GM23338 (cell line): ENCODE data around the gene PHLDB2. TPM values are rescaled to one million over a fixed set of nuclear protein-coding genes. Genes with fewer than 3 reads are reported as not detected.
A peak's percentile ranks its signal among the peaks of the same experiment; 100 is the strongest.

Experiments
- ATAC-seq: fragments of 200-7000 bp; cut with Tn5 transposase; 3 replicates; pipeline ENCODE4 v1.9.1; 2020
- DNase-seq: peaks from one replicate; pipeline ENCODE4 v3.0.0-alpha.2; 2015; ENCODE audit warnings: low spot score
- H2AFZ ChIP-seq: fragments of 200-600 bp; sonication (generic); 2 replicates; pipeline ENCODE4 v1.8.0; 2016; ENCODE audit warnings: antibody characterized with exemption, mild to moderate bottlenecking, moderate library complexity
- H3F3A ChIP-seq: fragments of 200-600 bp; sonication (generic); replicated peaks from 2 replicates; pipeline ENCODE4 v1.8.0; 2017; ENCODE audit warnings: antibody characterized with exemption, mixed run types, low read depth
- H3K27ac ChIP-seq: fragments of 200-600 bp; sonication (generic); 2 replicates; pipeline ENCODE4 v1.6.1; 2016; ENCODE audit warnings: low read depth
- H3K27me3 ChIP-seq: fragments of 200-600 bp; sonication (generic); 2 replicates; pipeline ENCODE4 v1.8.0; 2016; ENCODE audit warnings: mild to moderate bottlenecking, mixed run types, moderate library complexity; ENCODE audit not compliant: insufficient read depth
- H3K36me3 ChIP-seq: fragments of 200-600 bp; sonication (generic); 2 replicates; pipeline ENCODE4 v1.8.0; 2016; ENCODE audit warnings: mild to moderate bottlenecking; ENCODE audit not compliant: insufficient read depth
- H3K4me1 ChIP-seq: fragments of 200-600 bp; sonication (generic); 2 replicates; pipeline ENCODE4 v1.8.0; 2016; ENCODE audit warnings: mild to moderate bottlenecking, moderate library complexity; ENCODE audit not compliant: insufficient read depth
- H3K4me2 ChIP-seq: fragments of 200-600 bp; sonication (generic); 2 replicates; pipeline ENCODE4 v1.7.1; 2017; ENCODE audit warnings: mixed run types
- H3K4me3 ChIP-seq: fragments of 200-600 bp; sonication (generic); 2 replicates; pipeline ENCODE4 v1.6.1; 2016; ENCODE audit warnings: mixed run types
- H3K79me2 ChIP-seq: fragments of 200-600 bp; sonication (generic); replicated peaks from 2 replicates; pipeline ENCODE4 v1.8.0; 2017; ENCODE audit warnings: mild to moderate bottlenecking; ENCODE audit not compliant: insufficient read depth
- H3K9me2 ChIP-seq: fragments of 200-600 bp; sonication (generic); 2 replicates; pipeline ENCODE4 v1.8.0; 2017; ENCODE audit not compliant: insufficient read depth
- H4K20me1 ChIP-seq: fragments of 200-600 bp; sonication (generic); replicated peaks from 2 replicates; pipeline ENCODE4 v1.8.0; 2017; ENCODE audit warnings: mild to moderate bottlenecking; ENCODE audit not compliant: insufficient read depth
- H3K27ac Mint-ChIP-seq: 2 replicates; pipeline ENCODE4 v1.8.0; 2020; ENCODE audit warnings: inconsistent platforms, mild to moderate bottlenecking, moderate library complexity, mixed read lengths
- H3K27me3 Mint-ChIP-seq: 3 replicates; pipeline ENCODE4 v1.8.0; 2022; ENCODE audit warnings: low read depth, mild to moderate bottlenecking, moderate library complexity, mixed read lengths, inconsistent platforms; ENCODE audit not compliant: insufficient read depth, poor library complexity
- H3K36me3 Mint-ChIP-seq: 3 replicates; pipeline ENCODE4 v1.8.0; 2021; ENCODE audit warnings: low read depth, mild to moderate bottlenecking, inconsistent platforms, moderate library complexity, mixed read lengths
- H3K4me1 Mint-ChIP-seq: 3 replicates; pipeline ENCODE4 v1.8.0; 2020; ENCODE audit warnings: mild to moderate bottlenecking, inconsistent platforms, mixed read lengths
- H3K4me3 Mint-ChIP-seq: 3 replicates; pipeline ENCODE4 v1.8.0; 2021; ENCODE audit warnings: moderate library complexity, mild to moderate bottlenecking, inconsistent platforms, mixed read lengths
- H3K9me3 Mint-ChIP-seq: 3 replicates; pipeline ENCODE4 v1.8.0; 2020; ENCODE audit warnings: moderate library complexity, mild to moderate bottlenecking, inconsistent platforms, mixed read lengths
- CREB1 ChIP-seq: fragments of 250-450 bp; sonication (Bioruptor Pico); IDR thresholded peaks from 2 replicates; pipeline ENCODE4 v1.5.0; 2020; ENCODE audit warnings: low read depth, mild to moderate bottlenecking, moderate library complexity
- ETS1 ChIP-seq: IDR thresholded peaks from 2 replicates; pipeline ENCODE4 v1.6.1; 2016; ENCODE audit warnings: antibody characterized with exemption
- EZH2 ChIP-seq: fragments of 200-600 bp; sonication (generic); IDR thresholded peaks from one replicate; pipeline ENCODE4 v1.8.0; 2017; ENCODE audit warnings: antibody characterized with exemption, mild to moderate bottlenecking, low read depth; ENCODE audit not compliant: unreplicated experiment
- NANOG ChIP-seq: IDR thresholded peaks from 2 replicates; pipeline ENCODE4 v1.6.1; 2016; ENCODE audit warnings: antibody characterized with exemption, borderline replicate concordance
- POLR2AphosphoS5 ChIP-seq: IDR thresholded peaks from 2 replicates; pipeline ENCODE4 v1.6.1; 2016; ENCODE audit warnings: antibody characterized with exemption, low read depth
- REST ChIP-seq: IDR thresholded peaks from one replicate; pipeline ENCODE4 v1.6.1; 2018; ENCODE audit warnings: antibody characterized with exemption; ENCODE audit not compliant: unreplicated experiment
- ZNF114 ChIP-seq: fragments of 250-450 bp; sonication (Bioruptor Pico); IDR thresholded peaks from 2 replicates; pipeline ENCODE4 v1.5.0; 2020; ENCODE audit warnings: mild to moderate bottlenecking, moderate library complexity
- ZNF331 ChIP-seq: fragments of 250-450 bp; sonication (Bioruptor Pico); IDR thresholded peaks from 2 replicates; pipeline ENCODE4 v1.5.0; 2020; ENCODE audit warnings: low read depth, mild to moderate bottlenecking, moderate library complexity
- ZNF462 ChIP-seq: fragments of 250-450 bp; sonication (Bioruptor Pico); IDR thresholded peaks from 2 replicates; pipeline ENCODE4 v1.5.0; 2020; ENCODE audit warnings: mild to moderate bottlenecking, moderate library complexity
- polyA plus RNA-seq: library from polyadenylated mRNA; unstranded; fragments of >200 nt; fragmentation: Nextera tagmentation; extraction: Ambion mirVana; gene quantifications from 2 replicates; pipeline ENCODE4 v1.2.1, GENCODE V29; 2016
- total RNA-seq: library from RNA; depleted of rRNA; stranded (reverse); fragments of >200 nt; shearing (Covaris generic); gene quantifications from 2 replicates; pipeline ENCODE4 v1.2.3, GENCODE V29; 2014

PHLDB2 gene
- total and polyA plus RNA-seq, 2 experiments from 2014 or later = 19.5 to 33.7 TPM

GRCh38 chr3:111857474-111857873, 1.6 kb upstream of the PHLDB2 start (continued):
- TF ChIP-seq ETS1 (no peak), ZNF114 (CRISPR knock-in tag) (no peak), ZNF462 (CRISPR knock-in tag) (no peak)

DNA sequence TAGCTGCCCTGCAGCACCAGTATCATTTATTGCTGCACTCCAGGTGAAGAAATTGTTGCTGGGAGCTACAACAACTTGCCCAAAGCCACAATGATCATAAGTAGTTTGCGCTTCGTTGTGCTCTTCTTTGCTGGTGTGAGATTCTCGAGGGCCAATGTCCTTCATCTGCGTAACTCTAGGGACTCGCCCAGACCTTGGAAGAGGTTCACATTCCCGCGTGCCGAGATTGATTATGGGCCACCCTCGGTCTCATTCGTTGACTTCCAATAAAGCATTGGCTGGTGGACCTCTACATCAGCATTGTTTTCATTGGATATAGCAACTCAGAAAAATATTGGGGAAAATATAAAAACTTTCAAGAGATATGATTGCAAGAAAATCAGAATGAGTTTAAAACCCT, 423 bp upstream of the PHLDB2 start:
- H3K27me3 ChIP-seq = peaks cover 33% of the 10 kb centered on the region
- peak overlapping the region; percentile 65 for H3K4me2 ChIP-seq
- no peaks in the 10 kb centered on the region for H3K36me3 ChIP-seq
- H3K36me3 Mint-ChIP-seq = no peaks in the 10 kb centered on the region
- ATAC-seq = no peak
- H3K27me3 Mint-ChIP-seq = peaks cover 18% of the 10 kb centered on the region
- DNase-seq = peak; percentile 33
- H3K9me3 Mint-ChIP-seq = no peaks in the 10 kb centered on the region
- peaks cover 24% of the 10 kb centered on the region for H3K79me2 ChIP-seq
- no peak overlapping the region for H2AFZ ChIP-seq
- H3K27ac ChIP-seq = no peak overlapping the region
- H3K4me3 Mint-ChIP-seq = peak overlapping the region; percentile 97
- H3K4me1 ChIP-seq = peaks cover 37% of the 10 kb centered on the region
- H3F3A ChIP-seq = 0 out of 2 replicates have a peak, but pooled peaks cover 5% of the 10 kb centered on the region
- no peaks in the 10 kb centered on the region for H3K9me2 ChIP-seq
- no peak overlapping the region for H3K27ac Mint-ChIP-seq
- 0 out of 2 replicates have a peak, but pooled peaks cover 7% of the 10 kb centered on the region for H4K20me1 ChIP-seq
- peak overlapping the region; percentile 71 for H3K4me3 ChIP-seq
- peaks cover 44% of the 10 kb centered on the region for H3K4me1 Mint-ChIP-seq
- TF ChIP-seq ZNF114 (CRISPR knock-in tag) = no peak
- TF ChIP-seq REST = no peak
- no peak for TF ChIP-seq NANOG
- TF ChIP-seq CREB1 (CRISPR knock-in tag) = no peak
- TF ChIP-seq ZNF331 (CRISPR knock-in tag) = no peak
- TF ChIP-seq ETS1 = no peak
- TF ChIP-seq EZH2 = no peak
- TF ChIP-seq POLR2AphosphoS5 = no peak
